Right atrium auricular region (tissue), 2 donors: ENCODE data around the gene KRT3. TPM values are rescaled to one million over a fixed set of nuclear protein-coding genes. Genes with fewer than 3 reads are reported as not detected.

Experiments
- DNase-seq: peaks from one replicate; pipeline ENCODE4 v3.0.0-alpha.2; 2019; ENCODE audit warnings: low spot score
- H3K27ac ChIP-seq, 2 donors: fragments of 200-600 bp; sonication (generic); 1 replicate in 1 of 2; 2 replicates in 1 of 2; pipeline ENCODE4 v1.5.1; 2016 to 2019
- H3K27me3 ChIP-seq, 2 donors: fragments of 200-600 bp; sonication (generic); one replicate each; pipeline versions ENCODE4 v1.5.1 to v1.6.0; 2017 to 2019
- H3K36me3 ChIP-seq: fragments of 200-600 bp; sonication (generic); one replicate; pipeline ENCODE4 v1.5.1; 2016
- H3K4me1 ChIP-seq, 2 donors: fragments of 200-600 bp; sonication (generic); one replicate each; pipeline versions ENCODE4 v1.5.1 to v1.6.0; 2017 to 2019
- H3K4me3 ChIP-seq, 2 donors: fragments of 200-600 bp; sonication (generic); 1 replicate in 1 of 2; 2 replicates in 1 of 2; pipeline ENCODE4 v1.5.1; 2017 to 2019; ENCODE audit warnings: mild to moderate bottlenecking in 1 of 2, moderate library complexity in 1 of 2
- H3K9me3 ChIP-seq, 2 donors: fragments of 200-600 bp; sonication (generic); one replicate each; pipeline ENCODE4 v1.5.1; 2019
- CTCF ChIP-seq, 2 donors: fragments of 200-600 bp; sonication (generic); IDR thresholded peaks; one replicate each; pipeline ENCODE4 v1.5.1; 2019; ENCODE audit warnings: antibody characterized with exemption in 2 of 2
- total RNA-seq, 2 donors: library from RNA; depleted of rRNA; stranded (reverse); fragments of >200 nt; gene quantifications; one replicate each; pipeline ENCODE4 v1.1.0, GENCODE V29; 2016

KRT3 gene
- total RNA-seq, 2 donors from 2014 or later, result not detected

GRCh38 chr12:52833922-52834726, 38.2 kb upstream of the KRT3 start, which contains the start of gene KRT79:
TSS of gene KRT79 (minus strand) at chr12:52834311. CDS start at chr12:52834260, 51 bp downstream.
- TF ChIP-seq CTCF (IDR thresholded peaks at IDR 0.05), result no peak
- H3K36me3 ChIP-seq, result no peaks in the 10 kb centered on the region
- DNase-seq, result no peak
- no peaks in the 10 kb centered on the region for H3K9me3 ChIP-seq
- no peaks in the 10 kb centered on the region for H3K27me3 ChIP-seq
- H3K4me3 ChIP-seq, result no peak within 1 kb of the TSS
- no peak within 1 kb of the TSS for H3K27ac ChIP-seq
- no peaks in the 10 kb centered on the region for H3K4me1 ChIP-seq

GRCh38 chr12:52832985-52833905, 37.3 kb upstream of the KRT3 start:
- no peaks in the 10 kb centered on the region for H3K36me3 ChIP-seq
- no peak for DNase-seq
- no peak overlapping the region for H3K27ac ChIP-seq
- H3K4me1 ChIP-seq, result no peaks in the 10 kb centered on the region
- H3K4me3 ChIP-seq, result no peak overlapping the region
- H3K27me3 ChIP-seq, result no peaks in the 10 kb centered on the region
- no peak for TF ChIP-seq CTCF (IDR thresholded peaks at IDR 0.05)
- H3K9me3 ChIP-seq, result no peaks in the 10 kb centered on the region

GRCh38 chr12:52832451-52832850, 36.5 kb upstream of the KRT3 start:
- H3K36me3 ChIP-seq, result no peaks in the 10 kb centered on the region
- no peak for DNase-seq

GRCh38 chr12:52831251-52831650, 35.3 kb upstream of the KRT3 start:
- no peak for TF ChIP-seq CTCF (IDR thresholded peaks at IDR 0.05)
- no peaks in the 10 kb centered on the region for H3K27me3 ChIP-seq
- no peaks in the 10 kb centered on the region for H3K4me1 ChIP-seq
- no peak overlapping the region for H3K27ac ChIP-seq
- no peaks in the 10 kb centered on the region for H3K9me3 ChIP-seq
- H3K36me3 ChIP-seq, result no peaks in the 10 kb centered on the region
- no peak overlapping the region for H3K4me3 ChIP-seq
- DNase-seq, result no peak

More at GRCh38 chr12:52832451-52832850, 36.5 kb upstream of the KRT3 start:
- Histone ChIP-seq H3K4me1 (no peaks in the 10 kb centered on the region), H3K27ac (no peak overlapping the region), H3K9me3 (no peaks in the 10 kb centered on the region), H3K27me3 (no peaks in the 10 kb centered on the region), H3K4me3 (no peak overlapping the region)
- no peak for TF ChIP-seq CTCF (IDR thresholded peaks at IDR 0.05)

- H3K4me1 ChIP-seq, result no peaks in the 10 kb centered on the region
- no peak overlapping the region for H3K4me3 ChIP-seq
- H3K27ac ChIP-seq, result no peak overlapping the region
- TF ChIP-seq CTCF (IDR thresholded peaks at IDR 0.05), result no peak
- no peaks in the 10 kb centered on the region for H3K27me3 ChIP-seq
- DNase-seq, result no peak
- H3K9me3 ChIP-seq, result no peaks in the 10 kb centered on the region
- H3K36me3 ChIP-seq, result no peaks in the 10 kb centered on the region
These were observed 34.3 kb upstream of the KRT3 start for GRCh38 chr12:52829986-52830770.
